Vagina (tissue), 2 donors: ENCODE measurements around the gene CYP1A2. TPM values are rescaled to one million over a fixed set of nuclear protein-coding genes. Genes with fewer than 3 reads are reported as not detected.

ENCODE experiments used
- DNase-seq, 2 donors: peaks; one replicate each; pipeline ENCODE4 v3.0.0-alpha.2; 2017; ENCODE audit errors: extremely low spot score in 2 of 2
- H3K27ac ChIP-seq: fragments of 200-600 bp; sonication (generic); one replicate; pipeline ENCODE4 v1.5.1; 2019
- H3K27me3 ChIP-seq: fragments of 200-600 bp; sonication (generic); one replicate; pipeline ENCODE4 v1.5.1; 2019
- H3K36me3 ChIP-seq, 2 donors: fragments of 200-600 bp; sonication (generic); one replicate each; pipeline ENCODE4 v1.5.1; 2017 to 2019
- H3K4me1 ChIP-seq: fragments of 200-600 bp; sonication (generic); one replicate; pipeline ENCODE4 v1.5.1; 2019
- H3K4me3 ChIP-seq, 2 donors: fragments of 200-600 bp; sonication (generic); 1 replicate in 1 of 2; 2 replicates in 1 of 2; pipeline ENCODE4 v1.5.1; 2016 to 2019
- H3K9me3 ChIP-seq: fragments of 200-600 bp; sonication (generic); one replicate; pipeline ENCODE4 v1.5.1; 2019
- POLR2A ChIP-seq, 2 donors: fragments of 450-650 bp; IDR thresholded peaks; one replicate each; pipeline ENCODE4 v1.6.1; 2017; ENCODE audit warnings: antibody characterized with exemption in 2 of 2, mild to moderate bottlenecking in 2 of 2, moderate library complexity in 2 of 2
- POLR2AphosphoS5 ChIP-seq, 2 donors: sonication (generic); formaldehyde crosslinking; IDR thresholded peaks; one replicate each; pipeline ENCODE4 v1.9.0; 2017; ENCODE audit warnings: antibody characterized with exemption in 2 of 2, mild to moderate bottlenecking in 2 of 2, low read depth in 1 of 2; ENCODE audit not compliant: insufficient read depth in 1 of 2
- intact Hi-C: fragments of 100-400 bp; cut with DNase I; formaldehyde crosslinking; loops from one replicate; pipeline ENCODE4 v1.15.1; 2023
- total RNA-seq: library from RNA; depleted of rRNA; stranded (reverse); fragments of >200 nt; gene quantifications from one replicate; pipeline ENCODE4 v1.2.3, GENCODE V29; 2016
- TF ChIP-seq, protein P1 (sequence below), 3 experiments: fragments of 450-650 bp in 2 of 3; fragments of 200-600 bp in 1 of 3; sonication (generic) in 1 of 3; IDR thresholded peaks; one replicate each; pipeline ENCODE4 v1.5.1; 2017 to 2019; ENCODE audit warnings: antibody characterized with exemption in 3 of 3, mild to moderate bottlenecking in 2 of 3, moderate library complexity in 2 of 3

The CYP1A2 gene
- total RNA-seq, 1 donor from 2014 or later = not detected

DNA sequence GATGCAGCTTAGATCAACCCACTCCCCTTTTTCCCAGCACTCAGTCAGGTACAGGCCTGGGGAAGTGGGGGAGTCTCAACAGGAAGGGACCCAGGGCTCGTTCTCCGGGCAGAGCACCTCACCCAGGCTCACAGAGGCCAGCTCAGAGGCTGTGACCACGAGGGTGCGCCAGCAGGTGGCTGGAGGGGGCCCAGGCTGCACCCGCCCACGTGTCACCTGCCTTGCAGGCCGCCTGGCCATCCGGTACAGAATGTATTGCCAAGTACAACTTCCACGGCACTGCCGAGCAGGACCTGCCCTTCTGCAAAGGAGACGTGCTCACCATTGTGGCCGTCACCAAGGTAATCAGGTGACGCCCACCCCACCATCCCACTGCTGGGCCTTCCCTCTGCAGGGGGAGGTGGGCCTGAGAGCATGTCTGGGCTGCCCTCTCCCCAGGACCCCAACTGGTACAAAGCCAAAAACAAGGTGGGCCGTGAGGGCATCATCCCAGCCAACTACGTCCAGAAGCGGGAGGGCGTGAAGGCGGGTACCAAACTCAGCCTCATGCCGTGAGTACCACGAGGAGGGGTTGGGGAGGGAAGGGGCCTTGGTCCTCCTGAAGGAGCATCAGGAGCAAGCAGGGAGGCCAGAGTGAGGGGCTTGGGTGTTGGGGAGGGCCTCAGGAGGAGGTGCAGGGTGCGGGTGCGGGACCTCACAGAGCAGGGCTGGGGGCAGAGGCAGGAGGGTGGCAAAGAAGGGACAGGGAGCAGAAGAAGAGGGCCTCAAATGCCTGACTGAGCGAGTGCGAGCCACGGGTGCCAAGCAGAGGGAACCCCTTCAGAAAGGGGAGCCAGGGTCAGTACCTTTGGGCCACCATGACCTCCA, 50.0 kb downstream of the CYP1A2 start:
- intact Hi-C loops = no loop called here
- no peak for DNase-seq
- Histone ChIP-seq H3K27me3 (no peaks in the 10 kb centered on the region), H3K4me3 (no peak overlapping the region), H3K9me3 (no peaks in the 10 kb centered on the region), H3K4me1 (peaks cover 43% of the 10 kb centered on the region), H3K36me3 (peaks cover 0 to 42% of the 10 kb centered on the region in 2 donors), H3K27ac (no peak overlapping the region)
- TF ChIP-seq POLR2A (IDR thresholded peaks at IDR 0.05) (no peak), POLR2AphosphoS5 (IDR thresholded peaks at IDR 0.05; ENCODE audit: insufficient read depth in 1 of 2, low read depth in 1 of 2) (no peak)
- TF ChIP-seq, protein P1, sequence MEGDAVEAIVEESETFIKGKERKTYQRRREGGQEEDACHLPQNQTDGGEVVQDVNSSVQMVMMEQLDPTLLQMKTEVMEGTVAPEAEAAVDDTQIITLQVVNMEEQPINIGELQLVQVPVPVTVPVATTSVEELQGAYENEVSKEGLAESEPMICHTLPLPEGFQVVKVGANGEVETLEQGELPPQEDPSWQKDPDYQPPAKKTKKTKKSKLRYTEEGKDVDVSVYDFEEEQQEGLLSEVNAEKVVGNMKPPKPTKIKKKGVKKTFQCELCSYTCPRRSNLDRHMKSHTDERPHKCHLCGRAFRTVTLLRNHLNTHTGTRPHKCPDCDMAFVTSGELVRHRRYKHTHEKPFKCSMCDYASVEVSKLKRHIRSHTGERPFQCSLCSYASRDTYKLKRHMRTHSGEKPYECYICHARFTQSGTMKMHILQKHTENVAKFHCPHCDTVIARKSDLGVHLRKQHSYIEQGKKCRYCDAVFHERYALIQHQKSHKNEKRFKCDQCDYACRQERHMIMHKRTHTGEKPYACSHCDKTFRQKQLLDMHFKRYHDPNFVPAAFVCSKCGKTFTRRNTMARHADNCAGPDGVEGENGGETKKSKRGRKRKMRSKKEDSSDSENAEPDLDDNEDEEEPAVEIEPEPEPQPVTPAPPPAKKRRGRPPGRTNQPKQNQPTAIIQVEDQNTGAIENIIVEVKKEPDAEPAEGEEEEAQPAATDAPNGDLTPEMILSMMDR (IDR thresholded peaks at IDR 0.05) = no peak

DNA sequence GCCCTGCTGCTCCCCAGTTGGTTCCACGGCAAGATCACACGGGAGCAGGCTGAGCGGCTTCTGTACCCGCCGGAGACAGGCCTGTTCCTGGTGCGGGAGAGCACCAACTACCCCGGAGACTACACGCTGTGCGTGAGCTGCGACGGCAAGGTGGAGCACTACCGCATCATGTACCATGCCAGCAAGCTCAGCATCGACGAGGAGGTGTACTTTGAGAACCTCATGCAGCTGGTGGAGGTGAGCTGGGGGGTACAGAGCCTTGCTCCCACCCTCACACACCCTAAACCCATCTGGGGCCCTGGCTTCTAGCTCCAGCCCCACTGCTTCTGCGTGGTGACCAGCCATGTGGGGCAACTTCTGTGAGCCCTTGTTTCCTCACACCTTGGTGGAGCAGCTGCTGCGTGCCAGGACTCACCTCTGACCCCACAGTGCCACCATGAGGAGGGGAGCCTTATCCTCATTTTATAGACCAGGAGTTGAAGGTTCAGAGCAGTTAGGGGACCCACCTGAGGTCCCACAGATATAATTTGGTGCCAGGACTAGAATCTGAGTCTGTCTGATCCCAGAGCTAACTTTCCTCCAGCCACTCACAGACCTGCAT, 50.7 kb downstream of the CYP1A2 start:
- intact Hi-C loops = no loop called here
- H3K27ac ChIP-seq = peak overlapping the region; percentile 54
- DNase-seq = no peak
- no peak for TF ChIP-seq POLR2AphosphoS5 (IDR thresholded peaks at IDR 0.05; ENCODE audit: insufficient read depth in 1 of 2, low read depth in 1 of 2)
- TF ChIP-seq POLR2A (IDR thresholded peaks at IDR 0.05) = no peak
- TF ChIP-seq, protein P1 (IDR thresholded peaks at IDR 0.05) = no peak
- H3K36me3 ChIP-seq = peaks cover 0 to 42% of the 10 kb centered on the region in 2 donors
- H3K9me3 ChIP-seq = no peaks in the 10 kb centered on the region
- H3K4me3 ChIP-seq = no peak overlapping the region
- H3K27me3 ChIP-seq = no peaks in the 10 kb centered on the region
- peaks cover 36% of the 10 kb centered on the region for H3K4me1 ChIP-seq

DNA sequence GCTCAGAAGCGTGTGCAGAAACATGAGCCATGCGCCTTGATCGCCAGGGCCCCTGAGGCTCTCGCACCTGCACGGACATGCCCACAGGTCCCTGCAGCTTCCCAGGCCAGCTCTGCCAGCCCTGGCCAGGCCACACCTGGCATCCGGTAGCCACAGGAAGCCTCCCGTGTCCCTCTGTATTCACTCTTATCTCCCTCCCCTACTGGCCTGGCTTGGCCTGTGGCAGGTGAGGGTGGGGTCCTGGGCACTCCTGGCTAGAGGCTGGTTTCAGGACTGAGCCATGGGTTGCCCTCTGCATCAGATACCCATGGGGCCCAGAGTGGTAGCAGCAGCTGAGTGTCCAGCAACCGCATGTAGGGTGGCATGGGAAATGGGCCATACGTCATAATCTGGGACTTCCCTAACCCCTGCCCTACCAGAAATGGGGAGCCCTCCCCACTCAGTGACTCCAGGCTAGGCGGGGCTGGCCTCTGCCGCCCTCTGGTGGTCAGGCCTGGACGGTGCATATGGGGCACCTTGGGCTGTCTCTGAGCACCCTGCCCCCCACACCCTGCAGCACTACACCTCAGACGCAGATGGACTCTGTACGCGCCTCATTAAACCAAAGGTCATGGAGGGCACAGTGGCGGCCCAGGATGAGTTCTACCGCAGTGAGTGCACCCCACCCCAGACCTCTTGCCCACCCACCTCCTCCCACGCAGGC, 51.4 kb downstream of the CYP1A2 start:
- no peak for DNase-seq
- Histone ChIP-seq H3K4me1 (peaks cover 29% of the 10 kb centered on the region), H3K36me3 (peaks cover 0 to 42% of the 10 kb centered on the region in 2 donors), H3K27me3 (no peaks in the 10 kb centered on the region), H3K9me3 (no peaks in the 10 kb centered on the region), H3K4me3 (no peak overlapping the region), H3K27ac (peak overlapping the region; percentile 54)
- TF ChIP-seq POLR2AphosphoS5 (IDR thresholded peaks at IDR 0.05; ENCODE audit: insufficient read depth in 1 of 2, low read depth in 1 of 2) = peak in 1 of 2 donors; percentile 24
- TF ChIP-seq POLR2A (IDR thresholded peaks at IDR 0.05) = no peak
- TF ChIP-seq, protein P1 (IDR thresholded peaks at IDR 0.05) = peak; percentile 69 to 95 (median 90)
- intact Hi-C loops = no loop called here

DNA sequence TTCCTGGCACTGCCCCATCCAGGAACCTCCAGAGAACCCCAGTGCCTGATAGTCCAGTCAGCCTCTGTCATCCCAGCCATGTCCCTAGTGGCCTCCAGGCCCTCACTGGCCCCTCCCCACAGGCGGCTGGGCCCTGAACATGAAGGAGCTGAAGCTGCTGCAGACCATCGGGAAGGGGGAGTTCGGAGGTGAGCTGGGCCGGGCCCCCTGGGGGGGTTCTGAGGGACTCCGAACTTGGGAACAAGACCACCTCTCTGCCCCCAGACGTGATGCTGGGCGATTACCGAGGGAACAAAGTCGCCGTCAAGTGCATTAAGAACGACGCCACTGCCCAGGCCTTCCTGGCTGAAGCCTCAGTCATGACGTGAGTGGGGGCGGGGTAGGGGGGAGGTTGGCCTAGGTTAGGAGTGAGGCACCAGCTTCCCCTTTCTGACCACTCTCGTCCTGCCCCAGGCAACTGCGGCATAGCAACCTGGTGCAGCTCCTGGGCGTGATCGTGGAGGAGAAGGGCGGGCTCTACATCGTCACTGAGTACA, 52.0 kb downstream of the CYP1A2 start:
- TF ChIP-seq POLR2A (IDR thresholded peaks at IDR 0.05) (no peak), POLR2AphosphoS5 (IDR thresholded peaks at IDR 0.05; ENCODE audit: insufficient read depth in 1 of 2, low read depth in 1 of 2) (no peak)
- TF ChIP-seq, protein P1 (IDR thresholded peaks at IDR 0.05) = no peak
- Histone ChIP-seq H3K27me3 (no peaks in the 10 kb centered on the region), H3K4me1 (peaks cover 24% of the 10 kb centered on the region), H3K4me3 (no peak overlapping the region), H3K27ac (no peak overlapping the region), H3K9me3 (no peaks in the 10 kb centered on the region), H3K36me3 (peaks cover 0 to 42% of the 10 kb centered on the region in 2 donors)
- intact Hi-C loops = no loop called here
- DNase-seq = no peak
